GM19467 (cell line): ENCODE measurements around the gene VAMP8.
"Not testable (repeated sequence)": the region's sequence is repeated elsewhere in the genome, so short reads cannot be mapped to it uniquely, and the experiment has no call there.

Source experiments
- ATAC-seq: cut with Tn5 transposase; IDR thresholded peaks from one replicate; pipeline ENCODE4 v1.9.1; 2021; ENCODE audit warnings: mild to moderate bottlenecking, moderate library complexity; ENCODE audit not compliant: unreplicated experiment

Gene VAMP8

DNA sequence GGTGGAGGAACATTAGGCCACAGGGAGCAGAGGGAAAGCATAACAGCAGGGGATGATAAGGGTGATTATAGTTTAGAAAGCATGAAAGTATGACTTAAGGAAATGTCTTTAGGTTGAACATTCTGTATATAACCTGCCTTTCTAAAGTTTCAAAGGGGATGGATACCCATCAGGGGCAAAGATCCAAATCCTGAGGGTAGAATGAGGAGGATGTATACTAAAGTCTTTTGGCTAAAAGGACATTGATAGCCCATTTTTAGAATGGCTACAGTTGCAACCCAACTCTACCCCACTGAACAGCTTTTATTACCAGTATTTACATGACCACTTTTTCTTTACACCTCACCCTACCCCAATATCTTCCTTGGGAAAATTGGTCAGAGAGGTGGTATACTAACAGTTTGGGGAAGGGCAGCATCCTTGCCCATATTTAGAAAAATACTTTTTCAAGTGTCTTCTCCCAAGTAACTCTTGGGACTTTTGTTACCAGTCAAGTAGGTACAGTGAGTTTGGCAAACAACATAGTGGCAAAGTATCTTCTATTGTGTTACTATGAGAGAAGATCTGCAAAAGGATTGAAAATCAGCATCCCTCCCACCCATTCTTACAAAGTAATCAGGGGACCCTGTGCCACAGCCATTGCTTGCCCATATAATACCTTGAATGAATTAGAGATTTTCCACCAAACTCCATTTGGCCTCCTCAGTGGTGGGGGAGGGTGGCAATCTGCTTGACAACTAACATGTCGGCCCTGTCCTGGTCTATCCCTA lies 30.1 kb upstream of the VAMP8 start:
- ATAC-seq = no peak

DNA sequence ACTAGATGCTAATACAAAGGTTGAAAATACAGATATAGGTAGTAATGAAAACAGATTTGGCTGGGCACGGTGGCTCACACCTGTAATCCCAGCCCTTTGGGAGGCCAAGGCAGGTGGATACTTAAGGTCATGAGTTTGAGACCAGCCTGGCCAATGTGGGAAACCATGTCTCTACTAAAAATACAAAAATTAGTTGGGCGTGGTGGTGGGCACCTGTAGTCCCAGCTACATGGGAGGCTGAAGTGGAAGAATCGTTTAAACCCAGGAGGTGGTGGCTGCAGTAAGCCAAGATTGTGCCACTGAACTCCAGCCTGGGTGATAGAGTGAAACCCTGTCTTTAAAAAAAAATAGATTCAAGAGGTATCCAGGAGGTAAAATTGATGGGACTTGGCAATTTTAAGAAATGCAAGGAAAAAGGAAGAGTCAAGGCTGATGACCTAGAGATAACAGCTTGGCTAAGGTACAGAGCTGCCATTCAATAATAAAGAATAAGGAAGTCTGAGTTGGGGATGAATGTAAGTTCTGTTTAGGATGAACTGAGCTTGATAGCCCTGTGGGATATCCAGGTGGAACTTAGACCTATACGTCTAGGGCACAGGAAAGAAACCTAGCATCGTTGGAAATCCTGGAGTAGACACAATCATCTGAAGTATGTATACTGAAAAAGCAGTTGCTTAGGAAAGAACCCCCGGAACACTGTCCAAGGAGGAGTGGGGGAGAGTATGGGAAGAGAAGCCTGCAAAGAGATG lies 29.4 kb upstream of the VAMP8 start:
- ATAC-seq = no peak

DNA sequence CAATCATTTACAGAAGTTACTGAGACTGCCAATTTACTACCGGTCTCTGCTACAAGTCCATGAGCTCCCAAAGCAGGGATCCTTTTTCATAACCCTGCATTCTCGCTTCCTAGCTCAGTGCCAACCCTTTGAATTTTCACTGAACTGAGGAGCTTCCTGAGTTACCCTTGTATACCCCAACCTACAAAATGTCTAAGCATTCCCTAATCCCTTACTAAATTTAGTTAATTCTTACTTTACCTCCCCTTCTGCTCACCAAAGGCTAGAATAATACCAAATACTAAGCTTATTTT lies 28.8 kb upstream of the VAMP8 start:
- no peak for ATAC-seq

DNA sequence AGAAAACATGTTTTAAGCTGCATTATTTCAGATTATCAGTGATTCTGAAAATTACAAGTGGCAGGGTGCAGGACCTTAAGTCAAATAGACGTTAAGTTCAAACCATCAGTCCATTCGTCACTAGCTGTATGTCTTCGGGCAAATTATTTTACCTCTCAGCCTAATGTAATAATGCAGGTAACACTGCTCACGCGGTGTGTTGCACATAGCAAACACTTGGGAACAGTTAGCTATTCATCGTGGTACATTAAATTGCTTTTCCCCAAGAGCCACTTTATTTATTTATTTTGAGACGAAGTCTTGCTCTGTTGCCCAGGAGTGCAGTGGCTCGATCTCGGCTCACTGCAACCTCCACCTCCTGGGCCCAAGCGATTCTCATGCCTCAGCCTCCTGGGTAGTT lies 28.3 kb upstream of the VAMP8 start:
- no peak for ATAC-seq

DNA sequence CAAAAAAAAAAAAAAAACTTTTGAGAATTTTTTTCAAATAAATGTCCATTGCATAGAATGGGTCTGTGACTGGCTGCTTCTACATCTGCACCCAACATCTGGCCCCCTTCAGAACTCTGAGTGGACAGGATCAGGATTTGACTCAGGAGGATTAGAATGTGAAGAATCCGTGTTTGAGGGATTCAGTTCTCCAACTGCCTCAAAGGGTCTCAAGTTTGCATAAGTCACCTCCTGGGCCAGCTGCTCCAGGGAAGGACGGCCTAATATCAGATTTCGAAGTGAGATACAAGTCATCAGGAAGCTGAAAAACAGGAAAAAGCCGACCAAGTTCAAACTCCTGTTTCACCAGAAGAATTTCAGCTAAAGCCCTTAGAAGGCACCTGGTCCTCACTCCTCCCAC lies 27.6 kb upstream of the VAMP8 start:
- no peak for ATAC-seq

DNA sequence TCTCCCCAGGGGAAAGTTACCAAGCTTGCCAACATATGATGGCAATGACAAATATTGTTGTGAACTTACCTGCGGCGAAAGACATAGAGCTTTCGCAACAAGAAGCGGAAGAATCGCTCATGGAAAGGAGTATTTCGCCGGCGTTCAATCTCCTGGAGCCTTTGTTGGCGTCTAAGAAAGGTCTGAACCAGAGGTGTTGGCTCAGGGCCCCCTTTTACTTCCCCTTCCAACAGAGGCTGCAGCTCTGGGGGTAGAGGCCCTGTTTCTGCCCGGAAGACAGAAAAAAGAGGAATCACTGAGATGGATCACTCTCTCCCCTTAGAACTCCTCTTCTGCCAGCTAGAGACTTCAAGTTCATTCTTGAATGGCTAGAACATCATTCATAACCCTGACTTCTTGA lies 26.9 kb upstream of the VAMP8 start:
- ATAC-seq = no peak

DNA sequence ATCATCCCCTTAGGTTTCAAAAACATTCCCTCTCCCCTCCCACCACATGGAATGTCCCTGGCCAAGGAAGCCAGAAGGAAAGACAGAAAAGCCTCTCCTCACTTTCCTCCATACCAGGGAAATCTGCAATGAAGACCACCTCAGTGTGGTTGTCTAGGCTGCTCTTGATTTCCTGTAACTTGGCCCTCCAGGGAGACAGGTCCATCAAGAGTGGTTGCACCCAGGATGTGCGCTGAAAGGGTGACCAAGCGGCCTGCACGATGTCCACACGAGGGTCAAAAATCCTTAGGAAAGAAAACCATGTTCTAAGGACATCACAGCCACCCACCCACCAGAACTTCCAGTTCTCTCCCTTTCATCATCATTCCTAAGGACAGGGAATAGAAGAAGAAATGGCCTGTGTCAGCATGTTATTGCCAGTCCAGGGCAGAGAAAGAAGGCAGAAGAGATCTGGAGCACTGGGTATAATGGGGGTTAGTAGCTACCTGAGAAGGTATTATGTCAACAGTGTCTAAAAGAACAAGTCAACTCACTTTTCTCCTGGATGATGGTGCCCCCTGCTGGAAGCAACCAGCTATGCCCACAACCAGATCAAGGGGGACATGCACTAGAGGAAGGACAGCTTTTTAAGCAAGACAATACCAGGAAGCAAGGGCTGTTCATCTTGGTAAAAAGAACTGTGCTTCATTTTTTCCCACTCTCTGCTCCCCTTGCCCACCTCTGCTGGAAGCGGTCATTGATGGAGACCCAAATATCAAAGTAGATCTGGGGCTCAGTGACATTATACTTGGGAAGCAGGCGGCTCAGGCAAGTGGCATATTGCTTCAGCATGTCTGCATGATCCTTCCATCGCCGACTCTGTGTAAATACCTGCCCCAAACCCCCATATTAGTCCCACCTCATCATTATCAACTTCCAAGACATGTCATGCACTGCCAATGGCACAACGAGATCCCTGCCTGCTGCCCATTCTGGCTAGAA lies 25.4 kb upstream of the VAMP8 start:
- ATAC-seq = no peak

DNA sequence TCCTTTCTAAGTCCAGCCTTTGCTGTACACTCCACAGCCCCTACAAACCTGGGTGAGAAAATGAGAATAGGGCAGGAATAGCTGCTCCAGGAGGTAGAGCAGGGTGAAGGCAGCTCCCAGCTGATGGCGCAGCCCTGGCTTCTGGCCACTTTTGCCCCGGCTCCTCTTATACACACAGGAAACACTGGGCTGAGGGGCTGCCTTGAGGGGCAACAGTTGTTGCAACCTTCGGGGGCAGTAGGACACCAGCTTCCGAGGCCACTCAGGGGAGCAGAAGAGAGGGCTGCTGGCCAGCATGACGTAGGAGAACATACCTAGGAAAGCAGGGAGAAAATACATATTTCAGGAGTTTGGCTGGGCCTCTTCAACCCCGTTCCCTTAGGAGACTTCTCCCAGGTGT lies 24.2 kb upstream of the VAMP8 start:
- no peak for ATAC-seq

DNA sequence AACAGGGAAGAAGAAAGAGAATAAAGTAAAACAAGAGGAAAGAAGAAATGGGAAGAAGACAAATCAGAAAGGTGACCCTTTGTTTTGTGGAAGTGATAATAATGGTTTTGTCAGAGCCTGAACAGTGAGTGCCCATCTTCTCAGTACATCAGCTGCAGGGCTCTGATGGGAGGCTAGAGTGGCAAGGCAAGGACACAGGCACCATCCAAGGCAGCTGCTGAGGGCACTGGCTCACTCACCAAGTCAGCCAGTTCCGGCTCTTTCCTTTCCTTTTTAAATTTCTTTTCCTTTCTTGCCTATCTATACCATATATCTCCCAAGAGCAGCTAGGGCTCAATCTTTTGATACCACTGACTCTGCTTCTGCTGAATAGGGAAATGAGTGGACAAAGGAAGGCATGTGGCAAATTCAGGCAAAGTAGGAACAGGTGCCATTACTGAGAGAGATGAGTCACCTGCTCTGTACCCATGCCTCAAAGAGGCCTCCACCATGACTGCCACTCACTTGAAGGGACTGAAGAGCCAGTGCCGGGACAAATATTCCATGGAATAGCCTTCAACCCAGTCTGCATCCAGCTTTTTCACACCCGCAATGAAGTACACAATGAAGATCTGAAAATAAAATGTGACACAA lies 22.3 kb upstream of the VAMP8 start:
- no peak for ATAC-seq

DNA sequence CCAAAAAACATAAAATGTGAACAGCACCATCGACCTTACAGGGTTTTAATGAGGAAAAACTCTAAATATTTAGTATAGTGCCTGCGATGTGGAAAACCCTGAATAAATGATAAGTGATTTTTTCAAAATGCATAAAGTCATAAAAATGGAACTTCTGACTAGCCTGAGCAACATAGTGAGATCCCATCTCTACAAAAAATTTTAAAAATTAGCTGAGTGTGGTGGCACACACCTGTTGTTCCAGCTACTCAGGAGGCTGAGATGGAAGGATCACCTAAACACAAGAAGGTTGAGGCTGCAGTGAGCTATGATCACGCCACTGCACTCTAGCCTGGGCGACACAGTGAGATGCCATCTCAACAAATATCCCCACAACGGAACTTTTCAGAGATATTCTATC lies 20.3 kb upstream of the VAMP8 start:
- ATAC-seq = no peak

DNA sequence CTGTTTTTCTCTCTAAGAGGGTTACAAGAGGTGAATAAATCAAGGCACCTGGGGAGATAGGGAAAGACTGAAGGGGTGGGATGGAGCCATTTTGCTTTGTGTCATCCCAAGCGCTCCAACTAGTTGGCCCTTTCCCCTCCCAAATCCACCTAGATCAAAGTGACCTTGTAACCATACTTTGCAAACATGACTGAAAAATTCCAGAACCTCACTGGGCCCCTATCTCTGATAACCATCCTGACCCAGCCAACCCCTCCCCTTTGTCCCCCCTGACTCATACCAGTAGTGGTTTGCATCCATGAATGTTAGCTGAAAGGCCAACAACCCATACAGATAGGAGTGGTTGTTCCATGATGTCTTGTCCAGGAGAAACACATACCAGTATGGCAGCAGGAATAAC lies 19.2 kb upstream of the VAMP8 start:
- ATAC-seq = no peak

DNA sequence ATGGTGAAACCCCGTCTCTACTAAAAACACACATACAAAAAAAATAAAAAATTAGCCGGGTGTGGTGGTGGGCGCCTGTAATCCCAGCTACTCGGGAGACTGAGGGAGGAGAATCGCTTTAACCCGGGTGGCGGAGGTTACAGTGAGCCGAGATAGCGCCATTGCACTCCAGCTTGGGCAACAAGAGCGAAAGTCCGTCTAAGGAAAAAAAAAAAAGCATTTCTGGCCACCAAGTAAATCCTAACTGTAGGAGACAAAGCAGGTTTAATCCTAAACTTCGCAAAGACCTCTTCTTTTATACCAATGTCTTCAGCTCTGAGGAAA lies 17.0 kb upstream of the VAMP8 start:
- not testable (repeated sequence) for ATAC-seq

DNA sequence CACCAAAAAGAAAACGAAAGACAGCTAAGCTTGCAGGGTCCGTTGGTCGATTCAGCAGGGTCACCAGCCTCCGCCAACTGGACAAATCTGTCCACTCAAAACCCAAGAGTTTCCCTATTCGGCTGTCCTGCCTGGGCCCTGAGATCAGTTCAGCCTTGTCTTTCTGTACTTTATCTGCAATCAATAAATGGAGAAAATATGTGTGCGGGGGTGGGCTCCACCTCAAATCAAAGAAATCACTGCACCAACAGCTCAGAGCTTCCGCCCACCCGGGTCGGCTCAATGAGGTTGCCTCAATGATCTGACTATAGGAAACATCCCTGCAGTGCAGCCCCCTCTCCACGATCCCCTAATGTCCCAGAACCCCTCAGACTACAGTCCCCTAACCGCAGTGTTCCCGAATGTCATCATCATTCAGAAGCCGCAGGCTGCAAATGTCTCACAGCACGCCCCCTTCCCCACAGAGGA lies 16.5 kb upstream of the VAMP8 start:
- no peak for ATAC-seq

DNA sequence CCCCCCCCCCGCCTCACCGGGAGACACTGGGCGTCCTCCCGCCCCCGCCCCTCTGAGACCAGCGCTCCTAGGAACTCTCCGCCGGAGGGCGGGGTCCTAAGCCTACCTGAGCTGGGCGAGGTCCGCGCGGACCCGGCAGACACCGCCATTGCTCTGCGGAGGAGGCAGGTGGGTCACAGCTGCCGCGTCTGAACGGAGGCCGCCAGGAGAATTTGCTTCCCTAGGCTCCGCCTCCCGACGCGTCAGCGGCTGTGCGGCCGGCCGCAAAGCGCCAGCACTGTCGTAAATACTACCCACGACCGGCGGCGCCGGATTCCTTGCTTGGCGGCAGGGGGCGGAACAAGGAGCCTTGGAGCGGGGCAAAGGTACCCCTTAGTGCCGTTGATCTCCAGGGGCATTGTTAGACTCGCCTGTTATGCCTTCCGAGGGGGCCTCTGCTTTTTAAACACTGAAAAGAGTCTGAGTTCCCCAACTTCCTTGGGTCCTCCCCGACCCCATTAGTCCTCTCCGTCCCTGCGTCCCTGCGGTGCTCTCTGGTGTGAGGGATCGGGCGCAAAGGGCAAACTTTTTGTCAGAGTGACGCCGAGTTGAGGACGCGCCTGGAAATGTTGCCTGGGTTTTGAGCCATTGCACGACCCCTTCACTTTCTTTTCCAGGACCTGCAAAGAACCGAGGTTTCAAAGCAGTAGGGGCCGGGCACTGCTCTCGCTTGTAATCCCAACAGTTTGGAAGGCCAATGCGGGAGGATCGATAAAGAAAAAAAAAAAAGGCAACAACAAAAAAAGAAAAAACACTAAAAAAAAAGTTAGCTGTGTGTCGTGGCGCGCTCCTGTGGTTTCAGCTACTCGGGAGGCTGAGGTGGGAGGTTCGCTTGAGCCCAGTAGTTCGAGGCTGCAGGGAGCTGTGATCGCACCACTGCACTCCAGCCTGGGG lies 15.8 kb upstream of the VAMP8 start, which contains the start of gene GGCX:
Gene GGCX, minus strand, starts transcription at position 214 of the 933 bp plus-strand sequence. Its CDS starts 65 bp downstream, at position 149.
- peak; percentile 90 for ATAC-seq

DNA sequence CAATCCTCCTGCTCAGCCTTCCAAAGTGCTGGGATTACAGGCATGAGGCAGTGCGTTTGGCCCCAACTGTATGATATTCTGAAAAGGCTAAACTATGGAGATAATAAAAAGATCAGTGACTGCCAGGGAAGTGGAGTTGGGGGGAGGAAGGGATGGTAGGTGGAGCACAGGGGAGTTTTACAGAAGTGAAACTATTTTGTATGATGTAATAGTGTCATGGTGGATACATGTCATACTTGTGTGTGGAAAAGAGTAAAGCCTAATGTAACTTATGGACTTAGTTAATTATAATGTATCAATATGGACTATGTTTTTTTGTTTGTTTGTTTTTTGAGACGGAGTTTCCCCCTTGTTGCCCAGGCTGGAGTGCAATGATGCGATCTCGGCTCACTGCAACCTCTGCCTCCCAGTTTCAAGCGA lies 13.2 kb upstream of the VAMP8 start:
- no peak for ATAC-seq

DNA sequence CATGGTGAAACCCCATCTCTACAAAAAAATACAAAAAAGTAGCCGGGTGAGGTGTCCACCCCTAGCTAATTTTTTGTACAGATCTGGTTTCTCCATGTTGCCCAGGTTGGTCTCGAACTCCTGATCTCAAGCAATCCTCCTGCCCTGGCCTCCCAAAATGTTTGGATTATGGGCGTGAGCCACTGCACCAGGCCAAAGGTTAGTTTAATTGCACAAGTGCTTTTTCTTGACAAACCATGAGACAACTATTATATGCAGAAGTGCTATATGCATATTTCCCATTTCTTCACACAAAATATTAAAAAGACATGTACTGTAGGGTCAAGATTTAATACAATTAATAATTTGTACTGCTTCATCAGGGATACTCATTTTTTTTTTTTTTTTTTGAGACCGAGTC lies 11.1 kb upstream of the VAMP8 start:
- ATAC-seq = no peak

DNA sequence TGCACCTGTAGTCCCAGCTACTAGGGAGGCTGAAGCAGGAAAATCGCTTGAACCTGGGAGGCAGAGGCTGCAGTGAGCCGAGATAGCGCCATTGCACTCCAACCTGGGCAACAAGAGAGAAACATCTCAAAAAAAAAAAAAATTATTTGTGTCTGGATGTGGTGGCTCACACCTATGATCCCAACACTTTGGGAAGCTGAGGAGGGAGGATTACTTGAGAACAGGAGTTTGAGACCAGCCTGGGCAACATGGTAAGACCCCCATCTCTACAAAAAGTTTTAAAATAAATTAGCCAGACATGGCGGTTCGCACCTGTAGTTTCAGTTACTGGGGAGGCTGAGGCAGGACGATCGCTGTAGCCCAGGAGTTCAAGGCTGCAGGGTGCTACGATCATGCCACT lies 1.6 kb upstream of the VAMP8 start:
- no peak for ATAC-seq

DNA sequence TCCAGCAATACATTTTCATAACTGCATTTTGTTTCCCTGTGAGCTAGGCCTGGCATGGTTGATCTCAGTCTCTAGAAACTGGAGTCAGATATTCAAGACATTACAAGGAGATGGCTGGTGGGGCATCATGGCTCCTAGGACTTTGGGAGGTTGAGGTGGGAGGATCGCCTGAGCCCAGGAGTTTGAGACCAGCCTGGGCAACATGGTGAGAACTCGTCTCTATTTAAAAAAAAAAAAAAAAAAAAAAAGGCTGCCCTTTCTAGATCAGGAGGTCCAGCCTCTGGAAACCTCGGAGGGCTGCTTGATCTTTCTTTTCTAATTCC lies 362 bp upstream of the VAMP8 start:
- ATAC-seq = no peak

DNA sequence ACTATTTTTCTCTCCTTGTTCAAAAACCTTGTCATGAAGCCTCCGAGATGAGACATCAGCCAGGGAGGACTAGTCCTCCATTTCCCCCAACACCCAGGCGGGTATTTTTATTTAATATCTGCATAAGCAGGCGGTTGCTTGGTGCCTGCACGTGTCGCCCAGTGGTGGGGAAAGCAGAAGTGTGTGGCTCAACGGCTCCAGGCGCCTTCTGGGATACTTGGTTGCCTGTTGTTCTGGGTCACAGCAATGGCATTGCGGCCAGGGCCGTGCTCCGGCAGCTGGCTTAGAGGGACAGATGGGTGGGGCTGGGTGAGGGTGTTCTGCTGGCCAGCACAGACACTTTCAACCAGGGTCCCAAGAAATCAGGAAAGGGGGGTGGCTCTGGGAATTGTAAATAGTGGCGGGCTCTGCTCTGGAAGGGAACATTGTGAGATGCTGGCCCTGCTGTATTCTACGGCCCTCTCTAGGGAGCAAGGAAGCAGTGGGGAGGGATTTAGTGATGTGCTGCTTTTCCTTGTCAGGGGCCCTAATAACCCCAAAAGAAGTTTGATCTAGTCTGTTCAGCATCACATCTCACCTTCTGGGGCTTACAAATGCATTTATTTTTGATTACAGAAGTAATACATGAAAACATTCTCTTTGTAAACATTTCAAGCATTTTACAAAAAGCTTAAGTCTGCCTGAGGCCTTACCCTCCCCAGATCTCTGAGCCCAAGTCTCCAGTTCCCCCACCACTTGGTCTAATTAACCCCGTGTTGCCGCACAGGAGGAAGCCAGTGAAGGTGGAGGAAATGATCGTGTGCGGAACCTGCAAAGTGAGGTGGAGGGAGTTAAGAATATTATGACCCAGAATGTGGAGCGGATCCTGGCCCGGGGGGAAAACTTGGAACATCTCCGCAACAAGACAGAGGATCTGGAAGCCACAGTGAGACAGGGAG lies 1.1 kb downstream of the VAMP8 start:
- ATAC-seq = peak; percentile 34
